GM23248 (cell line): Measurements from ENCODE around the gene TSPAN5.

ENCODE experiments used
- EZH2 ChIP-seq: fragments of 200-600 bp; sonication (generic); IDR thresholded peaks from 2 replicates; pipeline ENCODE4 v1.6.1; 2018; ENCODE audit warnings: antibody characterized with exemption, mild to moderate bottlenecking; ENCODE audit not compliant: insufficient read depth, poor library complexity, severe bottlenecking
- EZH2phosphoT487 ChIP-seq: fragments of 200-600 bp; sonication (generic); IDR thresholded peaks from 2 replicates; pipeline ENCODE4 v1.6.1; 2018; ENCODE audit warnings: antibody characterized with exemption, moderate library complexity, mild to moderate bottlenecking, low read depth; ENCODE audit not compliant: insufficient read depth

- TF ChIP-seq EZH2 (no peak), EZH2phosphoT487 (no peak)
Observed at GRCh38 chr4:98564852-98565251, 93.6 kb downstream of the TSPAN5 start.
